TTC549 (cell line): Measurements from ENCODE around the gene NRG3.
"Not testable (repeated sequence)": the region's sequence is repeated elsewhere in the genome, so short reads cannot be mapped to it uniquely, and the experiment has no call there.

Experiments used
- FAIRE-seq: peaks from 2 replicates; lab custom pipeline; 2012; peaks lifted over from hg19 to GRCh38; lab: Jason Lieb, UNC

Gene NRG3

DNA sequence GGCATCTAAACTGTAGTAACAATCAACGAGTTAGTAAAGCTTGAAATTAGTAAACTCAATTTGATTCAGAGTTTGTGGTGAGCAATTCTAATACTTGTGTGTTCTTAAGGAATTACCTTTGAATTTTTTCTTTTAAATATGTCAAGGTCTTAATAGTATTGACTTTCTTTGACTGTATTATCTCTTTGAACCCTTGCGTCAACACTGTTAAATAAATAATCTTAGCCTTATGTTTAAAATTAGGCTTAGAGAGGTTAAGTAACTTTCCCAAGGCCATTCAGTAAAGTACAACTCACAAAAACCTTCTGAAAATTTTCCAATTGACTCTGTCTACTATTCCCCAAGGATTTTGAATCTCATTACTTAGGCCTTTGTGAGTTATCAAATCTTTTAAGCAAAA is 716.4 kb downstream of the NRG3 start:
- FAIRE-seq: no peak

DNA sequence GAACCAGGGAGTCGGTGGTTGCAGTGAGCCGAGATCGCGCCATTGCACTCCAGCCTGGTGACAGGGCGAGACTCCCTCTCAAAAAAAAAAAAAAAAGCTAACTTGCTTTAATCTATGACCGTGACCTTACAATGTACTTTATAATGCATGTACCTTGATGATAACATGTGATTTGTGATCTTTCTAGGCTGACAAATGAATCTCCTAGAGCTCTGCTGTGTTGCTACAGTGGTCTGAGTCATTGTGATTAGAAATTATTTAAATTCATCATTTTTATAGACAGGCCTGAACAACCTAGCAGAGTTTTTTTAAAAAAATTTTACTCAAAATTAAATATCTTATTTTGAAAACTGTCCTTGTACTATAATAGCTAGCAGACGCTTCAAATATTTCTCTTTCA is 722.8 kb downstream of the NRG3 start:
- no peak for FAIRE-seq

DNA sequence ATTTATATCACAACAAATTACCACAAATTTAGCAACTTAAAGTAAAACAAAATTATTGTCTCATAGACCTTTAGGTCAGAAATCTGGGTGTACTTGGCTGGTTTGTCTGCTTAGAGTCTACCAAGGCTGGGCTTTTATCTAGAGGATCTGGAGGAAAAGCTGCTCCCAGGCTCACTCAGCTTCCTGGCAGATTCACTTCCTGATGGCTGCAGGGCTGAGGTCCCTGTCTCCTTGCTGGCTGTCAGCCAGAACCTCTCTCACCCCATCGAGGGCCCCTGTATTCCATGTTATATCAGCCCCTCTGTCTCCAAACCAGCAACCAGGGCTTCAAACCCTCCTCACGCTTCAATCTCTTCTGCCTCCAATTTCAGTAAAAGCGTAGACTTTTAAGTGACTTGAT is 734.9 kb downstream of the NRG3 start:
- no peak for FAIRE-seq

DNA sequence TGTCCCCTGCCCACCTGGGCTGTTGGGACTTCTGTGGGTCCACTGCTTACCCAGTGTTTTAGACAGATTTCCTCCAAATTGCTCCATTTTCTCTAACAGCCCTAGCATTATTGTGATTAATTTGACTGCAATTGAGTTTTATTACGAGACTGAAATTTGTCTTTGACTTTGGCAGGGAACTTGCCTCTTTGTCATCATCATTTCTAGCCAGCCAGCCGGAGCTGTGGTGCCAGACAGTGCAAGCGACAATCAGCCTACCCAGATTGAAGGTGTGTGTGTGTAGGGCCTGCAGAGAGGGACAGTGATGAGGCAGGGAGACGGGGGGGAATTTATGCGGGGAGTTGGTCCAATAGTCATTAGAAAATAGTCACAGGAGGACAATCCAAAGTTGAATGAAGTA is 743.0 kb downstream of the NRG3 start:
- no peak for FAIRE-seq

DNA sequence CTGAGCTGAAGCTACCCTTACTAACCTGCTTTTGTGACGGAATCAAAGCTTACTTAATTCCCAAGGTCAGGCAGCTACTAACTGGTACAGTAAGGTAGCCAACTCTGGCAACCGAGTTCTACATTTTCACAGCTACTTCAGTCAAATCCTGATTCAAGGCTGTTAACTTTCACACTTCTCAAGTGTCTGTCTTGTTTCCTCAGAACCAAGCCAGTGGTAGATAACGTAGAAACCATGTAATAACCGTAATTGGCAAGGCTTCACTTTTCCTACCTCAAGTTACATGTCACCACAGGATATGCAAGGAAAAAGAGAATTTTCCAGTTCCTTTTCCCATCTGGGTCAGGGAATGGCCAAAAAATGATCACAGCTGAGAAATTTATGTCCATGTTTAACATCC is 746.7 kb downstream of the NRG3 start:
- no peak for FAIRE-seq

DNA sequence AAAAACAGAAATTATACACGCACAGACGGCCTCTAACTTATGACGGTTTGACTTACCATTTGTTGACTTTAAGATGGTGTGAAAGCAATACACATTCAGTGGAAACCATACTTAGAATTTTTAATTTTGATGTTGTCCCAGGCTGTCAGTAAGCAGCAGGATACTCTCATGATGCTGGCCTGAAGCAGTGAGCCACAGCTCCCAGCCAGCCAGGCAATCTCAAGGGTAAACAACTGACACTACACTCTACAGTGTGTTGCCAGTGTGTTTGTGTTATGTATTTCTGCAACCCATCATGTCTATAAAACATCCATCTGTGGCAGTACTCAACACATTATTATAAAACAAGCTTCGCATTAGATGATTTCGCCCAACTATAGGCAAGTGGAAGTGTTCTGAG is 747.5 kb downstream of the NRG3 start:
- FAIRE-seq: no peak

DNA sequence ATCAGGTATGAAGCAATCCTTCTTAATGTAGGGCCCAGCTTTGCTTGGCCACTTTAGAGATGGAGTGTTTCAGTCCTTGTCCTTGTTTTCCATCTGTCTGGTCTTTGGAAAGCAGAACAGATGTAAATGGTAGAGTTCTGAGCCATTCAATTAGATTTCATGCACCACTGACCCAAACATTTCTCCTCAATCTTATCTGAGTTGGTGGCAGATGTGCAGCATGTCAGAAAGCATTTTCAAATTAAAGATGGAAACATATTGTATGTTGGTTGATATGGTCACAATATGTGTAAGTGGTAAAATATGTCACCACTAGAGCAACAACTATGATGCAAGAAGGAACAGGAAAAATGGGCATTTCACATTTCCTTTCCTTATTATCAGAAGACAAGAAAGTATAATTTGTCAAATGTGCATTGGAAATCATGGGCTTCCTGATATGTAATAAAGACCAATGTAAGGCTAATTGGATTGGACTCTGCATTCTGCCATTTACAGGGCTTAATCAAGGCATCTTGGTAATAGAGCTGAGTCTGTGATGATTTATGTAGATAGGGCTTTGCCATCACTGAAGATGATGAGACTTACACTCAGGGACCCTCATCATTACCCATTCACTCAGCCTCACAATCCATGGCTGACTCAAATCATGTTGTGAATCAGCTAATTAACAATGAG is 750.7 kb downstream of the NRG3 start:
- no peak for FAIRE-seq

DNA sequence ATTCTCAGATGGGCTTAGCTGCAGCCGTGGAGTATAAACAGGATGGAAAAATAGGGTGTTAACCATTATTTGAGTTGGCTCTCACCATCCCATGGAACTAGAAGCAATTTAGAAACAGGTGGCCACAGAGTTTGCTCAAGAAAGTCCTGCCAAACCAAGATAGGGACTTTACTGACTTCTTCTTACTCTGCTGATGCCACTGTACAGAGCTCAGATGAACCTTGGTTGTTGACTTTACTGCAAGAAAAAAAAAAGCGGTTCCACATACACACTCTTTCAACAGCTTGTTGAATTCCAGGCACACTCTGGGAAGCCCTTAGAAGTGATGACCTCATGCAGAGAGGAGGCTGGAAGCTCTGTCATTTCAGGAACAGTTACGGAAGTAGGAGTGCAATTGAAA is 753.4 kb downstream of the NRG3 start:
- FAIRE-seq: no peak

DNA sequence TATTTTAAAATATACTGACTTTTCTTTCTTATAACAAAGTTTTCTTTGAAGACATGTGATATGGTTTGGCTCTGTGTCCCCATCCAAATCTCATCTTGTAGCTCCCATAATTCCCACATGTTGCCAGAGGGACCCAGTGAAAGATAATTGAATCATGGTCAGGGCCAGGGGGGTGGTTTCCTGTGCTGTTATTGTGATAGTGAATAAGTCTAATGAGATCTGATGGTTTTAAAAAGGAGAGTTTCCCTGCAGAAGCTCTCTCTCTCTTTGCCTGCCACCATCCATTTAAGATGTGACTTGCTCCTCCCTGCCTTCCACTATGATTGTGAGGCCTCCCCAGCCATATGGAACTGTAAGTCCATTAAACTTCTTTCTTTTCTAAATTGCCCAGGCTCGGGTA is 768.1 kb downstream of the NRG3 start:
- FAIRE-seq: no peak

DNA sequence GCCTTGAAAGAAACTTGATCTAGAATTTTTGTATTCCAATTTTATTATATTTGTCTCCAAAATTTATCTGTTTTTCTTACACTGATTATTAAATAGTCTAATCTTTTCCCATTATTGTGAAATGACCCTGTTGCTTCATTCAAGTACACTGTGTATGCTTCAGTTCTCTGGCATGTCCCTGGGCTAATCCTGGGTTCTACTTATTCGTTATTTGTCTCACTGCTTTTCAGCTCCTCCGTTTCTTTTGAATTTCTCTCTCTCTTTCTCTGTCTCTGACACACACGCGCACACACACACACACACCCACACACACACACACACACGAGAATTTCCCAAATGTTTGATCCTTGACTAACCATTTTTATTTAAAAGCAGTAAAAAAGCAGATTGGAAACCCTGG is 768.6 kb downstream of the NRG3 start:
- no peak for FAIRE-seq

DNA sequence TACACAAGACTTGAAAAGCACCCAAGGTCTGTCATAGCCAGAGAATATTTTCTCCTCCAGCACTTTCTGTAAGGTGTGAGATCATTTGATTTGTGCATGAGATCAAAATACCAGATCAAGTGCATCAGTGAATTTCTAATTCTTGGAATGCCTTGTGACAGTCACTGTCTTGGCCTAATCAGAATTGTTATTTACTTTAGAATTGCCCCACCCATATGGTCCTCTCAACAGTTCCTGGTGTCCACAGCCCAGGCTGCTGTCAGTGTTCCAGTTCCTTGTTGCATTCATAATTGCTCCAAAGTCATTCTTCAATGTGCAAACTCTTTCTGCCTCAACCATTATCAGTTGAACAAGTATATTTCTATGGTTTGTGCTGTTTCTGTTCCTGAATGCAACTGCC is 770.2 kb downstream of the NRG3 start:
- FAIRE-seq: no peak

DNA sequence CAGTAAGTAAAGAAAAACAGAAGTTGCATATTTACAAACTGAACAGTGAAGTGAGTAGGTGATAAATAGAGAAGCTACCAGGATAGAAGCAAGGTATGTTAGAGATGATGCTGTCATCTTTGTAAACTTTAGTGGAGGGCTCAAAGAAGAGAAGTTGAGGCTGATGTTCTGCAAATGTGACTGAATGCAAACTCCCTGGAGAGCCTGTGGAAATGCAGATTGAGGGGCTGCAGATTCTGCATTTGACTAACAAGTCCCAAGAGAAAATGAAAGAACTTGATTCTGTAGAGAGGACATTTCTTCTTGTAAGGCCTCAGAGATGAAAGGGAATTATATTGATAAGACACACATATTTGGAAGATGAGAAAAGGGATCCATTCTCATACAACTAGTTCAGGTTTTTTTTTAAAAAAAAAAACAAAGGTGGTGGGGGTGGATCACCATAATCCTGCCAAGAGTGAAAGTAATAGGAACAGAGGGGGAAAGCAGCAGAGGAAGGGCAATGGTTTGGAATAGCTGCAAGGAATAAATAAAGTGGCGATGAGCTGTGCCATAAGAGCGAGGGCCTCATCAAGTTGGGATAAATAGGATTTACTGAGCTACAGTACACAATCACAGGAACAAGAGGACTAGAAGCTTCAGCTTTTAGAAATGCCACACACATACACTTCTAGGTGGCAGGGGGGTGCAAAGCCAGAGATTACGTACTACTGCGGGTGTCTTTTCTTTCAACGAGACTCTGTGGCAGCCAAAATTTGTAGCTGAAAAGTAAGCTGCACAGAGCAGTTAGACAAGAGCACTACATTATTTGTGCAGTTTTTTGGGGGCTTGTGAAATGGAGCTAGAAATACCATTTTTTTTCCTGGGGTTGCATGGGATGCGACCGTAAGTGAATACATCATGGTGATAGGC is 778.5 kb downstream of the NRG3 start:
- no peak for FAIRE-seq

DNA sequence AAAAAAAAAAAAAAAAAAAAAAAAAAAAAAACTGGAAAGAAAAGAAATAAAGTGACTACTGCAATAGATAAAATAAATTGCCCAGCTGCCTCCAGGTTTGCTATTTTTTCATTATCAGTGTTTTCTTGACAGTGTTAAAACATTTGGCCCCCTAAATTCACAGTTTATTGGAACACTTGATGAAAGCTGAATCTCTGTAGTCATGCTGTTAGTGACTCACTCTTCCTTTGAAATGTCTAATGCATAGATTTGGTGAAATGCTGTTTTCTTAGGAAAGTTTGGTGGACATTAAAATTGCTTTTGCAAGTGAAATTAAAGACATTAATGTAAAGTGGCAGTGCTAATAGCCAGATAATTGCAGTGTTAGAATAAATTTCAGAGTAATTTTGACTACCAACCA is 785.2 kb downstream of the NRG3 start:
- FAIRE-seq: no peak

DNA sequence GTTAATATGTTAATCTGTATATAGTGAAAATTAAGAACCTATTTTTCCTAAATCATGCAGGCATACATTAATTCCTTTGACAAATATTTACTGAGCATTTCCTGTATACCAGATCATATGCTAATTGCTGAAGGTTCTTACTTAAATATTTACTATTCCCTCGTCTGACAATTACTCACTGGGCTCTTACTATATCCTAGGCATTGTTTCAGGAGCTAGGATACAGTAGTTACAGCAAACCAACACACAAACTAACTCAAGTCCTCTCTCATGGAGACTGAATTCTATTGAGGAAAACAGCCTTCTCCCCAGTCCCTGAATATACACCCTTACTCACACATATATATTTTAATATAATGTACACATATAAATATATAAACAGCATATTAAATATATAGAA is 786.0 kb downstream of the NRG3 start:
- no peak for FAIRE-seq

DNA sequence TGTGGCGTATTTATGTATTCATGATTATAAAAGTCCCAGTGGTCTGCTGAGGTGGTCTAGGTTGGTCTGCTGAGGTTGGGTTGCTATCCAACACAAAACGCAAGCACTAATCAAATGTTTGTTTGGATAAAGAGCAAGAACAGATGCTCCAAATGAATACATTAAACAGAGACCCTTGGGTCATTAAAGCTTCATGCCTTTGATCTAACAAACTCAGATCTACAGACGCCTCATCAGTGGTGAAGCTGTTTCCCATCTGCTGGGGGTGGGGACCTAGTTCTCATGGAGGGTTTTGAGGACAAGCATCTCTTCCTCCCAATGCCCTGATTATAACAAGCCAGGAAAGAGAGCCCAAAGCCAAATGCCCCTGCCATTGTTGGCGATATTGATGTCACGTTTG is 786.7 kb downstream of the NRG3 start:
- FAIRE-seq: no peak

DNA sequence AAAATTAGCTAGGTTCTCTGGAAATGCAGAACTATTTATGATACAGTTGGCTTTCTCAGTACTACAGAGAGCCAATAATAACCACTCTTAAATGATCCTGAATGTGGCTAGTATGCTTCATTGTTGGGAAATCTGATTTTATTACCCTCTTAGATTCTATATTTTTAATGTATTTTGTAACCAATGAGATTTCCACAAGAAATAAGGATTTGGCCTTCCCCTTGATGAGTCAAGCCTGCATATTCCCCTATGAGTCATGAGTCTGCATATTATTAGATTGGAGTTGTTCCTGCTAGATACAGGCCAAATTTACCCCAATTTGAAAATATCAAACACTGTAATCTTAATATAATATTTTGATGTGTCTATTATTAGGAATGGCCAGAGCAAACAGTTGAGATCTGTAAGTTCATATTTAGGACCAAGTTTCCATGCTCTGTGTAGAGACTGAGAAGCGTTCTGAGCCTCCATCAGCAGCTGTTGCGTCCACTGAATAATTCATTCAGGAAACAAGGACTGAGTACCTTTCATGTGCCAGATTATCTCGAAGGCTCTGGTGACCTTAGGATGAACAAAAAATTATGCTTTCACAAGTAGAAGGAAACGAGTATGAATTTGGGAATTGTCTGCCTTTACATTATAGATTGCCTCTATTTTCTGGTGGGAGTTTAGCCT is 793.4 kb downstream of the NRG3 start:
- no peak for FAIRE-seq

DNA sequence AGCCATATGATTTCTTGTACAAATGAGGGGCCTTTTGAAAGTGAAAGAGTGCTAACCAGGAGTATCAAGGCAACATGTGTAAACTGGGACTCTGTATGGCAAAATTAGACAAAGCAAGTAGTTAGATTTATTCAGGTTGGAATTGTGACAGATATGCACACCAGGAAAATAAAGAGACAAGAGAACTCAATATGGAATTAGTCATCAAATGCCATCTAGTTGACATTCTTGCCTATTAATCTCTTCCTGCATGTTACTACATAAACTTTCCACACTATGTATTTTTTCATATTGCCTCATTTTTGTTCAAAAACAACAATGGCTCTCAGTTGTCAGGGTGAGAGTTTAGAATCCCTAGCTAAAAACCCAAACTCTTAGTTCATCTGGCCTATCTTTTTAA is 799.0 kb downstream of the NRG3 start:
- no peak for FAIRE-seq

DNA sequence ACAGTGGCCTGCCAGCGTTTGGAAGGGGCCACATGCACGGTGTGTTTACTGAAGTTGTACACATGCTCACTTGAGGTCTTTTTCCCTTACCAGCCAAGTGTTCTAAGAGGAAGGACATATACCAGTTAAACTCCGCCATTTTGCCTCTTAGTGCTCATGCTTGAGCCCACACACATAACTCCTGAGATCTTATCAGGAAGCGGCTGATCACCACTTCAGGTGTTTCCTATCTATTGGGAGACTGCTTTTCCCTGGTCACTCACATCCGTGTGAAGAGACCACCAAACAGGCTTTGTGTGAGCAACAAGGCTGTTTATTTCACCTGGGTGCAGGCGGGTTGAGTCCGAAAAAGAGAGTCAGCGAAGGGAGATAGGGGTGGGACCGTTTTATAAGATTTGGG is 802.9 kb downstream of the NRG3 start:
- FAIRE-seq: not testable (repeated sequence)

DNA sequence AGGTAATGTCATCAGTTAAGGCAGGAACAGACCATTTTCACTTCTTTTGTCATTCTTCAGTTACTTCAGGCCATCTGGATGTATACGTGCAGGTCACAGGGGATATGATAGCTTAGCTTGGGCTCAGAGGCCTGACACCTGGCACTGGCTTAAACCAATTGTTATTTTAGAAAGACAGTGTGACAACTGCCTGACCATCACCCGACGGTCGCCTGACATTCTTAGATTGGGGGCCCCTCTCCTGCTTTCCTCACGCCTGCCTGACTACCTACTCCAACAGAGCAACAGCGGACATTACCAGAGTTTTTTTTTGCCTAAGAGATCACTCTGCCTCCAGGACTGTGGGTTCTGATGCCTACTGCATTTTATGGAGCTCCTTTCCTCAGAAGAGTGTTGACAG is 803.5 kb downstream of the NRG3 start:
- FAIRE-seq: not testable (repeated sequence)

DNA sequence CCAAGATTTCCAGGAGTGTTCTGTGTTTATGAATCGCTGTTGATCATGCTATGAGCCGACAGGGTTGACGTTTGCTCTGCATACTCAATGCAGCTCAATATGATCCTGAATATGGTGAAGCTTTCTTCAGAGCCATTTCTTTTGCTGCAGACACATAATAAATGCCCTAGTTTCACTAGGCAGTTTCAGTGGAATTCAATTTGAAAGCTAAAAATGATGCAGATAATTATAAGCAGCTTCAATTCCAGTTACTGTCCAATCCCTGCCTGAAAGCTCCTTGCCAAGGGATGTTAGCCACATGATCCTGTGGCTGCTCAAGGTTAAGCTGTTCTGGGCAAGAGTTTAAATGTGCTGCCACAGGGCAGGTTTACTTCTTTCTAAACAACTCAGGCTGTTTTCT is 805.6 kb downstream of the NRG3 start:
- FAIRE-seq: no peak

DNA sequence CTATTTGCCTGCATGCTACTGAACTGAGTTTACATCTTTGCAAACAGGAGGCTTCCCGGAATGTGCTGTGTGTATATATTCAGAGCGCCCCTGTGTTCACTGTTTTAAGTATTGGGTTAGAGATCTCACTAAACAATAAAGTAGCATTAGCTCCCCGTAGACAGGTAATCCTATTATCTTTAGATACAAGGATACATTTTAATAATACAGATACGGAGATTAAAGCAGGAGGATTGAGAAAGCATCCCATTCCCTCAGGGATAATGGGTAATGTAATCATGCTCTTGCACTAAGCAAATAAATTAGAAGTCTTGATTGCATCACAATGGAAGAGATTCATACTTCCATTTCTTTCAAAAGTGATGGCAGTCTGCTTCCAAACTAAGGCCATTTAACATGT is 809.0 kb downstream of the NRG3 start:
- FAIRE-seq: no peak

DNA sequence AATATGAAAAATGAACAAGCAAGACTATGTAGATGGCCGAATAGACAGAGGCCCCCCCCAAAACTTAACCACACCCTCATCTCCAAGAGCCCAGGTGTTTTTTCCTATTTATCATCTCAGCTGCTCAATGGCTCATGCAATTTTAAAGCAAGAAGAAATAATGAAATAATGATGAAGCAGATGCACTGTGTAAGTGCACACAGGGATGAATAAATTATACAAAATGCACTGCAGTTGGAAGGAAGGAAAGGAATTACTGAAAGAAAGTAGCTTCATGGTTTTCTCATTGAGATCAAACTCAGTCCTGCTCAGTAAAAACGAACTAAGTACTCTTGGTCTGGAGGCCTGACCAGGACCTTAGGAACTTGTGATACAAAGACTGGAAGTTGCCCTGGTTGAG is 810.1 kb downstream of the NRG3 start:
- FAIRE-seq: no peak

DNA sequence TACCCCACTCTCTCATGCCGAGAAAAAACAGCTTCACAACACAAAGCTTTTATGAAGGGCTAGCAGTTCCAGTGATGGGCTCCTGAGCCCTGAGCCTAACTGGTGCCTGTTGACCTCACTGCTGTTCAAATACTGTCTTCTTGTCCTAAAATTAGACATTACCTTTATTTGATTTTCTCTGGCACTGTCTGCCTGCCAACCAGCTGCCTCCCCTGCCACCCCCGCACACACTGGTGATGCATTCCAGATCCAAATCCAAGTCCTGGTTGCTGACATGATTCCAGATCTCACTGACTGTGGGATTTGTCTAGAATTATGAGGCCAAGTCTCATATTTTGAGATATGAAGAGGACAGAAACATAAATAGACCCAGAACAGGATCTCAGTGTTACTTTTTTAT is 816.2 kb downstream of the NRG3 start:
- no peak for FAIRE-seq
